Measurements from ENCODE around the gene KANK3.
"Not testable (repeated sequence)": the region's sequence is repeated elsewhere in the genome, so short reads cannot be mapped to it uniquely, and the experiment has no call there.

Gene KANK3

GRCh38 chr19:8321986-8322637 is 20.9 kb downstream of the KANK3 start:
- H3K4me3 ChIP-seq (ENCODE audit: low read depth, low read length), result peak overlapping the region; percentile 95
- peak; percentile 53 for DNase-seq (ENCODE audit: low read depth)
- TF ChIP-seq CTCF (IDR thresholded peaks at IDR 0.05; ENCODE audit: low read depth, low read length) (no peak), POLR2A (IDR thresholded peaks at IDR 0.05; ENCODE audit: extremely low read depth, insufficient read length) (no peak), MYC (IDR thresholded peaks at IDR 0.05; ENCODE audit: low read depth, low read length) (0 out of 2 replicates have a peak, but pooled peaks have one; percentile 13)
- TF ChIP-seq, protein P1, sequence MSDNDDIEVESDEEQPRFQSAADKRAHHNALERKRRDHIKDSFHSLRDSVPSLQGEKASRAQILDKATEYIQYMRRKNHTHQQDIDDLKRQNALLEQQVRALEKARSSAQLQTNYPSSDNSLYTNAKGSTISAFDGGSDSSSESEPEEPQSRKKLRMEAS (IDR thresholded peaks at IDR 0.05; ENCODE audit: low read depth, low read length), result 0 out of 2 replicates have a peak, but pooled peaks have one; percentile 42

GRCh38 chr19:8321067-8321985 is 21.7 kb downstream of the KANK3 start, which contains the start of the genes NDUFA7 and RPS28:
Gene NDUFA7, minus strand, starts transcription at chr19:8321375. Its CDS starts 17 bp downstream, at chr19:8321358.
Gene RPS28, plus strand, starts transcription at chr19:8321496. Its CDS starts 35 bp downstream, at chr19:8321531.
- TF ChIP-seq MYC (IDR thresholded peaks at IDR 0.05; ENCODE audit: low read depth, low read length), result peak; percentile 100
- peak; percentile 97 for TF ChIP-seq POLR2A (IDR thresholded peaks at IDR 0.05; ENCODE audit: extremely low read depth, insufficient read length)
- TF ChIP-seq, protein P1 (IDR thresholded peaks at IDR 0.05; ENCODE audit: low read depth, low read length), result peak; percentile 99
- no peak for TF ChIP-seq CTCF (IDR thresholded peaks at IDR 0.05; ENCODE audit: low read depth, low read length)
- DNase-seq (ENCODE audit: low read depth), result peak; percentile 100
- peak within 1 kb of the TSS; percentile 95 for H3K4me3 ChIP-seq (ENCODE audit: low read depth, low read length)

- peak; percentile 73 for DNase-seq (ENCODE audit: low read depth)
- no peak for TF ChIP-seq POLR2A (IDR thresholded peaks at IDR 0.05; ENCODE audit: extremely low read depth, insufficient read length)
- TF ChIP-seq MYC (IDR thresholded peaks at IDR 0.05; ENCODE audit: low read depth, low read length), result no peak
- TF ChIP-seq, protein P1 (IDR thresholded peaks at IDR 0.05; ENCODE audit: low read depth, low read length), result no peak; the same call in 1 of the 2 replicates
- peak; percentile 2 for TF ChIP-seq CTCF (IDR thresholded peaks at IDR 0.05; ENCODE audit: low read depth, low read length)
- peak overlapping the region; percentile 95 for H3K4me3 ChIP-seq (ENCODE audit: low read depth, low read length)
Measured at GRCh38 chr19:8320564-8321066, 22.4 kb downstream of the KANK3 start.

DNA sequence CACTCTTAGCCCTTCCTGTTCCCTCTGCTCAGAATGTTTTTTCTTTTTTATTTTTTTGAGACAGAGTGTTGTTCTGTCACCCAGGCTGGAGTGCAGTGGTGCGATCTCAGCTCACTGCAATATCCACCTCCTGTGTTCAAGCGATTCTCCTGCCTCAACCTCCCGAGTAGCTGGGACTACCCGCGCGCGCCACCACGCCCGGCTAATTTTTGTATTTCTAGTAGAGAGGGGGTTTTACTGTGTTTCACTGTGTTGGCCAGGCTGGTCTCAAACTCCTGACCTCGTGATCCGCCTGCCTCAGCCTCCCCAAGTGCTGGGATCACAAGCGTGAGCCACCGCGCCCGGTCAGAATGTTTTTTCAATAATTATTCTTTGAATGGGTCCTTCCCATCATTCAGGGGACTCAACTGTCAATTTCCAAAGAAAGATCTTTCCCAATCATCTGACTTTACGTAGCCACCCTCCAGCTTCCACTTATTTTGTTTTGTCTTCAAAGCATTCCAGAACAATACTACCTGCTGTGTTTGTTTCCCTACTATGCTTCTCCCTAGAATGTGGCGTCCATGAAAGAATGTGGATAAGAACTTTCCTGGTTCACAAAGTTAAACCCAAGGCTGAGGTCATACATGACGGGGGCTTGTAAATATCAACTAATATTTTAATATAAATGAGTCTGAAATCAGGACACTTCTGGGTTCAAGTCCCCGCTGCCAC is 23.1 kb downstream of the KANK3 start:
- H3K4me3 ChIP-seq (ENCODE audit: low read depth, low read length), result peak overlapping the region; percentile 95
- TF ChIP-seq, protein P1 (IDR thresholded peaks at IDR 0.05; ENCODE audit: low read depth, low read length), result no peak
- no peak for TF ChIP-seq MYC (IDR thresholded peaks at IDR 0.05; ENCODE audit: low read depth, low read length)
- no peak for TF ChIP-seq CTCF (IDR thresholded peaks at IDR 0.05; ENCODE audit: low read depth, low read length)
- TF ChIP-seq POLR2A (IDR thresholded peaks at IDR 0.05; ENCODE audit: extremely low read depth, insufficient read length), result no peak
- no peak for DNase-seq (ENCODE audit: low read depth)

- DNase-seq (ENCODE audit: low read depth), result peak; percentile 76
- H3K4me3 ChIP-seq (ENCODE audit: low read depth, low read length), result not testable (repeated sequence)
Measured at GRCh38 chr19:8318835-8319234, 24.2 kb downstream of the KANK3 start.
